Esophagus muscularis mucosa (tissue), 3 donors: ENCODE data around the gene RHOT2.

Source experiments
- POLR2A ChIP-seq: fragments of 450-650 bp; IDR thresholded peaks from one replicate; pipeline ENCODE4 v1.6.1; 2017; ENCODE audit warnings: antibody characterized with exemption, moderate library complexity, mild to moderate bottlenecking, low read depth
- POLR2AphosphoS5 ChIP-seq, 2 donors: sonication (generic); formaldehyde crosslinking; IDR thresholded peaks; one replicate each; pipeline ENCODE4 v1.6.1; 2017; ENCODE audit warnings: antibody characterized with exemption in 2 of 2
- TF ChIP-seq, protein P1 (sequence below), 3 experiments: fragments of 200-600 bp in 2 of 3; fragments of 450-650 bp in 1 of 3; sonication (generic) in 2 of 3; IDR thresholded peaks; one replicate each; pipeline ENCODE4 v1.5.1; 2017 to 2019; ENCODE audit warnings: antibody characterized with exemption in 3 of 3, mild to moderate bottlenecking in 2 of 3, moderate library complexity in 1 of 3

DNA sequence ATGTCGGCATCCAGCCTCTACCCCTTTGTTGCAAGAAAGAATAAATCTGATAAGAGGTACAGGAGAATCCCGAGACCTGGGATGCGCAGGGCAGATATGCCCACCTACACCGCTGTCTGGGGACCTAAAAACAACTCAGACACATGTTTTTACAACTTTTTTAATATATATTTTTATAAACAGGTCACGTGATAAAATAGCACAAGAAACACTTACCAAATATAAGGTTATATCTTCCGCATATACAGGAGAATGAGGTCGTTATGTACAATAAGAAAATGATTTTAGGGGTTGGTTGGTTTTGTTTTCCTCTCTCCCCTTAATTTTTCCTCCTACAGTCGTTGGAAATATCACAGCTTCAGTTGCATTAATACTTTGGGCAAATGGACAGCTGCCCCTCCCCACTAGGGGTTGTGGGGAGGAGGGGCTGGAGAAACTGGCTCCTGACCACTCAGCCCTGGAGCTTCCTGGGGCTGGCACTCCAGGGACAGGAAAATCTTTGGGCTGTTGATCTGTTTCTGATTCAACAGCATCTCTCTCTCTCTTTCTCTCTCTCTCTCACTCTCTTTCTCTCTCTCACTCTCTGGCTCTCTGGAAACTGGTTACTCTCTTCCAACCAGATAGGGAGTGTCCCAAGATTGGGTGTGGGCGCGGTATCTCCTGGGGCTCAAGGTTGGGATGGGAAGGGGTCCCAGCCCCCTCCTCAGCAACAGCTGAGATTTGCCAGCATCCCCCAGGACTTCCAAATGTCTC, 24.6 kb downstream of the RHOT2 start:
- TF ChIP-seq, protein P1, sequence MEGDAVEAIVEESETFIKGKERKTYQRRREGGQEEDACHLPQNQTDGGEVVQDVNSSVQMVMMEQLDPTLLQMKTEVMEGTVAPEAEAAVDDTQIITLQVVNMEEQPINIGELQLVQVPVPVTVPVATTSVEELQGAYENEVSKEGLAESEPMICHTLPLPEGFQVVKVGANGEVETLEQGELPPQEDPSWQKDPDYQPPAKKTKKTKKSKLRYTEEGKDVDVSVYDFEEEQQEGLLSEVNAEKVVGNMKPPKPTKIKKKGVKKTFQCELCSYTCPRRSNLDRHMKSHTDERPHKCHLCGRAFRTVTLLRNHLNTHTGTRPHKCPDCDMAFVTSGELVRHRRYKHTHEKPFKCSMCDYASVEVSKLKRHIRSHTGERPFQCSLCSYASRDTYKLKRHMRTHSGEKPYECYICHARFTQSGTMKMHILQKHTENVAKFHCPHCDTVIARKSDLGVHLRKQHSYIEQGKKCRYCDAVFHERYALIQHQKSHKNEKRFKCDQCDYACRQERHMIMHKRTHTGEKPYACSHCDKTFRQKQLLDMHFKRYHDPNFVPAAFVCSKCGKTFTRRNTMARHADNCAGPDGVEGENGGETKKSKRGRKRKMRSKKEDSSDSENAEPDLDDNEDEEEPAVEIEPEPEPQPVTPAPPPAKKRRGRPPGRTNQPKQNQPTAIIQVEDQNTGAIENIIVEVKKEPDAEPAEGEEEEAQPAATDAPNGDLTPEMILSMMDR (IDR thresholded peaks at IDR 0.05), result no peak
- TF ChIP-seq POLR2AphosphoS5 (IDR thresholded peaks at IDR 0.05) (no peak), POLR2A (no peak)
